GM23248 (cell line): Measurements from ENCODE around the gene OPN1LW. TPM values are rescaled to one million over a fixed set of nuclear protein-coding genes. Genes with fewer than 3 reads are reported as not detected.
A peak's percentile ranks its signal among the peaks of the same experiment; 100 is the strongest.

Experiments
- DNase-seq: peaks from one replicate; pipeline ENCODE4 v3.0.0-alpha.2; 2015
- H2AFZ ChIP-seq: fragments of 200-600 bp; sonication (generic); 2 replicates; pipeline ENCODE4 v1.6.1; 2016; ENCODE audit warnings: antibody characterized with exemption
- H3F3A ChIP-seq: fragments of 200-600 bp; sonication (generic); 2 replicates; pipeline ENCODE4 v1.6.1; 2016; ENCODE audit warnings: mild to moderate bottlenecking, antibody characterized with exemption, mixed run types; ENCODE audit not compliant: insufficient read depth
- H3K27ac ChIP-seq: fragments of 200-600 bp; sonication (generic); 2 replicates; pipeline ENCODE4 v1.5.1; 2016; ENCODE audit warnings: mild to moderate bottlenecking
- H3K27me3 ChIP-seq: fragments of 200-600 bp; sonication (generic); replicated peaks from 2 replicates; pipeline ENCODE4 v1.6.1; 2016; ENCODE audit warnings: mild to moderate bottlenecking; ENCODE audit not compliant: insufficient read depth
- H3K36me3 ChIP-seq: fragments of 200-600 bp; sonication (generic); 2 replicates; pipeline ENCODE4 v1.6.1; 2016; ENCODE audit warnings: low read depth, mild to moderate bottlenecking
- H3K4me1 ChIP-seq: fragments of 200-600 bp; sonication (generic); 2 replicates; pipeline ENCODE4 v1.6.1; 2016; ENCODE audit warnings: mild to moderate bottlenecking; ENCODE audit not compliant: insufficient read depth
- H3K4me2 ChIP-seq: fragments of 200-600 bp; sonication (generic); one replicate; pipeline ENCODE4 v1.6.1; 2016; ENCODE audit warnings: mild to moderate bottlenecking; ENCODE audit not compliant: unreplicated experiment
- H3K4me3 ChIP-seq: fragments of 200-600 bp; sonication (generic); 2 replicates; pipeline ENCODE4 v1.5.1; 2016; ENCODE audit warnings: mild to moderate bottlenecking
- H3K79me2 ChIP-seq: fragments of 200-600 bp; sonication (generic); 2 replicates; pipeline ENCODE4 v1.6.1; 2016; ENCODE audit warnings: mild to moderate bottlenecking; ENCODE audit not compliant: insufficient read depth
- H3K9ac ChIP-seq: fragments of 200-600 bp; sonication (generic); 2 replicates; pipeline ENCODE4 v1.6.1; 2016; ENCODE audit warnings: mild to moderate bottlenecking
- H3K9me2 ChIP-seq: fragments of 200-600 bp; sonication (generic); 2 replicates; pipeline ENCODE4 v1.6.1; 2016; ENCODE audit warnings: mixed run types, mild to moderate bottlenecking, moderate library complexity; ENCODE audit not compliant: insufficient read depth
- H3K9me3 ChIP-seq: fragments of 200-600 bp; sonication (generic); one replicate; pipeline ENCODE4 v1.6.1; 2017; ENCODE audit warnings: low read depth
- H4K20me1 ChIP-seq: fragments of 200-600 bp; sonication (generic); 2 replicates; pipeline ENCODE4 v1.6.0; 2016; ENCODE audit not compliant: insufficient read depth
- EZH2 ChIP-seq: fragments of 200-600 bp; sonication (generic); IDR thresholded peaks from 2 replicates; pipeline ENCODE4 v1.6.1; 2018; ENCODE audit warnings: antibody characterized with exemption, mild to moderate bottlenecking; ENCODE audit not compliant: insufficient read depth, poor library complexity, severe bottlenecking
- EZH2phosphoT487 ChIP-seq: fragments of 200-600 bp; sonication (generic); IDR thresholded peaks from 2 replicates; pipeline ENCODE4 v1.6.1; 2018; ENCODE audit warnings: antibody characterized with exemption, moderate library complexity, mild to moderate bottlenecking, low read depth; ENCODE audit not compliant: insufficient read depth
- WGBS, 2 experiments: methylation state at CpG; one replicate each; pipeline ENCODE4 v1.1.6; 2015 to 2017; ENCODE audit warnings: low lambda C conversion rate in 2 of 2, low coverage in 1 of 2; ENCODE audit errors: missing lambda C conversion rate in 2 of 2; 5-methylcytosine and 5-hydroxymethylcytosine counted together
- in situ Hi-C: fragments of 300-500 bp; cut with MboI; formaldehyde crosslinking; loops from 2 replicates; pipeline ENCODE4 v1.15.0; 2020
- polyA plus RNA-seq: library from polyadenylated mRNA; unstranded; fragments of >200 nt; fragmentation: Nextera tagmentation; extraction: Ambion mirVana; gene quantifications from 2 replicates; pipeline ENCODE4 v1.2.1, GENCODE V29; 2016
- total RNA-seq: library from RNA; depleted of rRNA; stranded (reverse); fragments of >200 nt; shearing (Covaris generic); gene quantifications from 2 replicates; pipeline ENCODE4 v1.2.3, GENCODE V29; 2014

OPN1LW gene
- total and polyA plus RNA-seq, 2 experiments from 2014 or later: not detected

DNA sequence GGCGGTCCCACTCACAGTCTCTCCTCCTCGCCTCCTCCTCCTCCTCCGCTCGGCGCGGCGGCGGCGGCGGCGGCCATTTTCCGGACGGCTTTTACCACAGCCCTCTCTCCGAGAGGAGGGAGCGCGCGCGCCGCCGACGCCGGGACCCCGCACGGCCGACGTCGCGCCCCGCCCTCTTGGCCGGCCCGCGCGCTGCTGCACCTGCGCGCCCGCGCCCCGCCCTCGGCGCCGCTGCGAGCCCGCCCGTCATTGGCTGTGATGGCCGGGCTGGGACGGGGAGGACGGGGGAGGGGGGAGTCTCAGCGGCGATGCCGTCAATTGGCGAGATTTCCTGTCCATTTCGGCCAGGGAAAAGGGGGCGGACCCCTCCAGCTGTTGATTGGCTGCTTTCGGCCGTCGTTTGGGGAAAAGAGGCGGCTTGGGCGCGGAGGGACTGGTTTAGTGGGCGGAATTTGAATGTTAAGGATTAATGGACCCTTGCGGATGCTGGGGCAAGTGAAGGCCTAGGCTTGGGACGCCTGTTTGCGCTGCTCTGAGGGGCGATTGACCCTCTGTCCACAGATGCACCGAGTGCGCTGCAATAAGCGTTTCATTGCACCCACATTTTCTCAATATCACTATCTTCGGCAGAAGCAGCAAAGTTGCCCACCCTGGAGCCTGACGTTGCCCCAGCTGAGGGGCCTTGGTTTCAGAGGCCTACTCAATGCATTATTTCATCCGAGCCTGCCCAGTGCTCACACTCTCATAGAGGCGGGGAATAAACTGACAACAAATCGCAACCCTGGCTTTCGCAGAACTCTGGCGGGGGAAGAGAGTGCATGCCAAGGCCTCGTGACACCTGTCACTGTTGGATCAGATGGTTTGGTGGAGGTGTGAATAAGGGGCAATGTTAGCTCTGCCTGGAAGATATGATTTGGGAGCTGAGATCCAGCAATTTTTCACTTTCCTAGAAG lies 46.2 kb upstream of the OPN1LW start, which contains the start of gene MECP2:
TSS of gene MECP2 (minus strand) at position 129 of the 953 bp plus-strand sequence.
- H3K4me1 ChIP-seq: peaks cover 25% of the 10 kb centered on the region
- WGBS, 2 experiments: 14 to 19% methylated on average over 16 to 23 of the region's 75 CpGs
- TF ChIP-seq EZH2 (no peak), EZH2phosphoT487 (no peak)
- H3K36me3 ChIP-seq: no peaks in the 10 kb centered on the region
- H3K79me2 ChIP-seq: peaks cover 41% of the 10 kb centered on the region
- H3K9me3 ChIP-seq: no peaks in the 10 kb centered on the region
- no peaks in the 10 kb centered on the region for H3K27me3 ChIP-seq
- peak within 1 kb of the TSS; percentile 74 for H3K4me2 ChIP-seq
- no peaks in the 10 kb centered on the region; the same call in 1 of the 2 replicates for H4K20me1 ChIP-seq
- peak; percentile 92 for DNase-seq
- peak within 1 kb of the TSS; percentile 78 for H3K4me3 ChIP-seq
- H3K27ac ChIP-seq: peak within 1 kb of the TSS; percentile 80
- H3F3A ChIP-seq: peaks cover 8% of the 10 kb centered on the region; the same call in 1 of the 2 replicates
- no peaks in the 10 kb centered on the region for H3K9me2 ChIP-seq
- H3K9ac ChIP-seq: peak within 1 kb of the TSS; percentile 89
- H2AFZ ChIP-seq: peak within 1 kb of the TSS; percentile 96
- in situ Hi-C loops: no loop called here

DNA sequence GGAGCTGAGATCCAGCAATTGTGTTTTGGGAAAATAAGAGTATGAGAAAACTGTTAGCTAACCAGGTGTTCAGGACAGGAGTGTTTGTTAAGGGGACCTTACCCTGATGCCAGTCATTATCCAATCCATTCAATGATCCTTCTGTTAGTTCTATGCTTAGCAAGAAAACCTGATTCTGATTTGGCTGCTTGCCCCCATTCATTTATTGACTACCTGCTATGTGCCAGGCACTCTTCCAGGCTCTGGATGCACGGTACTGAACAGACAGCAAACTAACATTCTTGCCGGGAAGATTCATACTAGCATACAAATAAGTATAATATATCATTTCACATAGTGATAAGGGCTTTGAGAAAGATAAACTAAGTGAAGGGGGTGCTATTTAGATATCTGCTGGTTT lies 45.5 kb upstream of the OPN1LW start:
- H3K27ac ChIP-seq: no peak overlapping the region
- peak overlapping the region; percentile 96 for H2AFZ ChIP-seq
- no peak overlapping the region for H3K9ac ChIP-seq
- H3K4me3 ChIP-seq: no peak overlapping the region; the same call in 1 of the 2 replicates
- TF ChIP-seq EZH2 (no peak), EZH2phosphoT487 (no peak)
- H4K20me1 ChIP-seq: no peaks in the 10 kb centered on the region; the same call in 1 of the 2 replicates
- no peaks in the 10 kb centered on the region for H3K9me3 ChIP-seq
- H3K9me2 ChIP-seq: no peaks in the 10 kb centered on the region
- H3K79me2 ChIP-seq: peaks cover 34% of the 10 kb centered on the region
- H3F3A ChIP-seq: peaks cover 8% of the 10 kb centered on the region; the same call in 1 of the 2 replicates
- peaks cover 21% of the 10 kb centered on the region for H3K4me1 ChIP-seq
- no peaks in the 10 kb centered on the region for H3K36me3 ChIP-seq
- peak overlapping the region; percentile 65 for H3K4me2 ChIP-seq
- no peaks in the 10 kb centered on the region for H3K27me3 ChIP-seq
- in situ Hi-C loops: no loop called here
- WGBS, 2 experiments: 36 to 42% methylated on average over 2 of the region's 2 CpGs
- DNase-seq: no peak

DNA sequence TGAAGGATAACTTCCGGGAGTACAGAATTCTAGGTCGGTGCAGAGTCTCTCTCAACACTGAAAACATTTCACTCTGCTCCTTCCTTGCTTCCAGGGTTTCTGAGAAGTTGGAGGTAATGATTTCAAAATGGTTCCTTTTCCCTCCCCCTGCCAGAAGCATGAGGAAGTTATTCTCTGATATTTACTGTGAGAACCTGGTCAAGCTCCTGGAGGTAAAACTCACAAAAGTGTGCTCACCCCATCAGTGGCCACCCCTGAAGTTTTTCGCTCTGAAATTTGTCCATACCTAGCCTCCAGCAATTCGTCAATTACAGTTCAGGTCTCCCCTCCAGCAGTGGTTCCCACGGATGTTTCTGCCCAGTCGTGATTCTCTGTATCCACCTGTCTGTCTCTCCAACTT lies 30.3 kb upstream of the OPN1LW start:
- no peaks in the 10 kb centered on the region; the same call in 1 of the 2 replicates for H3K27me3 ChIP-seq
- no peak overlapping the region for H3K9ac ChIP-seq

DNA sequence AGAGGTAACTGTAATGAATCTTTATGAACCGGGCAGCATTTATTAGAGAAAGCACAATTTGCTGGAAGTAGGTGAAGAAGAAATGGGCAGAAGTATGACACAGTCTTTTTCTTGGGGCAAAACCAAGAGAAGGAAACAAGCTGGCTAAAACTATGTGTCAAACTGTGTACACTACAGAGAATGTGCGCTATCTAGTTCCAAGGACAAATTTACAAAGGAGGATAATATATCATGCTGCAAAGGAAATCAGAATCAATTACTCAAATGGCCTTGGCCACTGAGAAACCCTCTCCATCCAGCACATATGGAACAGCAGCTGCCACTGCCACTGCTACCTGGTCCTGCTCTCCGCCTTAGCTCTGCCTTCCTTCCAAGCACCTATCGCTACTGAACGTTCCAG lies 29.4 kb upstream of the OPN1LW start:
- Histone ChIP-seq H2AFZ (no peak overlapping the region), H3K27ac (no peak overlapping the region), H3K27me3 (no peaks in the 10 kb centered on the region; the same call in 1 of the 2 replicates), H3K4me1 (no peaks in the 10 kb centered on the region), H3K9me2 (no peaks in the 10 kb centered on the region), H3K36me3 (no peaks in the 10 kb centered on the region), H3F3A (no peaks in the 10 kb centered on the region), H3K4me2 (no peak overlapping the region), H4K20me1 (no peaks in the 10 kb centered on the region), H3K4me3 (no peak overlapping the region), H3K79me2 (no peaks in the 10 kb centered on the region), H3K9me3 (no peaks in the 10 kb centered on the region), H3K9ac (no peak overlapping the region)
- in situ Hi-C loops: no loop called here
- TF ChIP-seq EZH2 (no peak), EZH2phosphoT487 (no peak)
- no peak for DNase-seq
- WGBS, 2 experiments: 47 to 54% methylated on average over 2 to 5 of the region's 5 CpGs

More for the DNA sequence above, 30.3 kb upstream of the OPN1LW start:
- Histone ChIP-seq H3K9me3 (no peaks in the 10 kb centered on the region), H3K4me2 (no peak overlapping the region), H4K20me1 (no peaks in the 10 kb centered on the region), H3K79me2 (no peaks in the 10 kb centered on the region), H3K36me3 (no peaks in the 10 kb centered on the region), H3K4me1 (no peaks in the 10 kb centered on the region), H2AFZ (no peak overlapping the region), H3K27ac (no peak overlapping the region), H3F3A (no peaks in the 10 kb centered on the region), H3K9me2 (no peaks in the 10 kb centered on the region), H3K4me3 (no peak overlapping the region)
- 56 to 73% methylated on average over 6 of the region's 6 CpGs for WGBS, 2 experiments
- in situ Hi-C loops: no loop called here
- DNase-seq: no peak
- TF ChIP-seq EZH2 (no peak), EZH2phosphoT487 (no peak)
